Right lobe of liver (tissue), 4 donors: ENCODE measurements around the gene KRTAP10-4.

ENCODE experiments used
- CTCF ChIP-seq, 4 donors: fragments of 200-600 bp in 3 of 4; fragments of 450-650 bp in 1 of 4; IDR thresholded peaks; one replicate each; pipeline versions ENCODE4 v1.5.1 to v1.8.0; 2016 to 2022; ENCODE audit warnings: antibody characterized with exemption in 4 of 4, mild to moderate bottlenecking in 2 of 4
- POLR2A ChIP-seq: fragments of 450-650 bp; IDR thresholded peaks from one replicate; pipeline ENCODE4 v1.6.1; 2017; ENCODE audit warnings: antibody characterized with exemption, mild to moderate bottlenecking
- donor health status: DM: no; HTN: no; CAD: no.
- donor health status: DM: no; HTN: no; CAD: no.
- donor health status: DM: no; HTN: yes; CAD: no.

GRCh38 chr21:44568261-44568660, 5.3 kb upstream of the KRTAP10-4 start:
- TF ChIP-seq CTCF (IDR thresholded peaks at IDR 0.05) (no peak), POLR2A (no peak)
